Measurements from ENCODE around the gene PTK7.

PTK7 gene

DNA sequence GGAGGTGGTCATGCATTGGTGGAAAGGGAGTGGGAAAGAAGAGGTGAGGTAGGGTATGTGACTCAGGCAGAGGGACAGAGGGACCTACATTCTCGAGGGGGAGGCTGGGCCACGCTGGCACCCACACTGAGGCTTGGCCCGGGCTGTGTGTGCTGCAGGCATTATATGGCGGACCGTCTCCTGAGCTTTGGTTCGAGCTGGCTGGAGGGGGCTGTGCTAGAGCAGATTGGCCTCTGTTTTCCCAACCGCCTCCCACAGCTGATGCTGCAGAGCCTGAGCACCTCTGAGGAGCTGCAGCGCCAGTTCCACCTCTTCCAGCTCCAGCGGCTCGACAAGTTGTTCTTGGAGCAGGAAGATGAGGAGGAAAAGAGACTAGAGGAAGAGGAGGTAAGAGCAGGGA, 129.7 kb downstream of the PTK7 start:
- TF ChIP-seq, protein P1, sequence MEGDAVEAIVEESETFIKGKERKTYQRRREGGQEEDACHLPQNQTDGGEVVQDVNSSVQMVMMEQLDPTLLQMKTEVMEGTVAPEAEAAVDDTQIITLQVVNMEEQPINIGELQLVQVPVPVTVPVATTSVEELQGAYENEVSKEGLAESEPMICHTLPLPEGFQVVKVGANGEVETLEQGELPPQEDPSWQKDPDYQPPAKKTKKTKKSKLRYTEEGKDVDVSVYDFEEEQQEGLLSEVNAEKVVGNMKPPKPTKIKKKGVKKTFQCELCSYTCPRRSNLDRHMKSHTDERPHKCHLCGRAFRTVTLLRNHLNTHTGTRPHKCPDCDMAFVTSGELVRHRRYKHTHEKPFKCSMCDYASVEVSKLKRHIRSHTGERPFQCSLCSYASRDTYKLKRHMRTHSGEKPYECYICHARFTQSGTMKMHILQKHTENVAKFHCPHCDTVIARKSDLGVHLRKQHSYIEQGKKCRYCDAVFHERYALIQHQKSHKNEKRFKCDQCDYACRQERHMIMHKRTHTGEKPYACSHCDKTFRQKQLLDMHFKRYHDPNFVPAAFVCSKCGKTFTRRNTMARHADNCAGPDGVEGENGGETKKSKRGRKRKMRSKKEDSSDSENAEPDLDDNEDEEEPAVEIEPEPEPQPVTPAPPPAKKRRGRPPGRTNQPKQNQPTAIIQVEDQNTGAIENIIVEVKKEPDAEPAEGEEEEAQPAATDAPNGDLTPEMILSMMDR (IDR thresholded peaks at IDR 0.05; ENCODE audit: extremely low read depth, missing control alignments), result no peak
- DNase-seq (ENCODE audit: low spot score), result no peak

DNA sequence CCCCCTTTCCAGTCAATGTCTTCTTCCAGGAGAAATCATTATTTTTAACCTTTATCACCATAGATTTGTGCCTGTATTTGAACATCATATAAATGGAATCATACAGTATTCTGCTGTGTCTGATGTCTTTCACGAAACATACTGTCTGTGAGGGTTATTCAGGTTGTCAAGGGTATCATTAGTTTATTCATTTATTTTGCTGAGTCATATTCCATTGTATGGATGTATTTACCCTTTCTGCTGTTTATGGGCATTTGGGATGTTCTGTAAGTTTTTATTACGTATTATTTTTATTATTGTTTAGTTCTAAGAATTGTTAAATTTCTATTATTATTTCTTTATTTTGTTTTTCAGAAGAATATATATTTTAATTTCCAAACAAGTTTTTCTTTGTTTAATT, 131.2 kb downstream of the PTK7 start:
- DNase-seq (ENCODE audit: low spot score), result no peak
- TF ChIP-seq, protein P1 (IDR thresholded peaks at IDR 0.05; ENCODE audit: extremely low read depth, missing control alignments), result no peak
